PC-9 (cell line): ENCODE data around the gene TMEM116.

ENCODE experiments used
- CTCF ChIP-seq: fragments of 200-600 bp; sonication (generic); conservative IDR thresholded peaks from 2 replicates; pipeline ENCODE4 v1.6.1; 2017; ENCODE audit warnings: mixed run types, antibody characterized with exemption, mild to moderate bottlenecking, moderate library complexity
- EZH2 ChIP-seq: fragments of 200-600 bp; sonication (generic); IDR thresholded peaks from 2 replicates; pipeline ENCODE4 v1.8.0; 2017; ENCODE audit warnings: antibody characterized with exemption, low read depth

- TF ChIP-seq CTCF (no peak), EZH2 (no peak)
These were observed 10.9 kb upstream of the TMEM116 start for GRCh38 chr12:112023759-112024396.
